HepG2 (cell line): Measurements from ENCODE around the gene SKI. TPM values are rescaled to one million over a fixed set of nuclear protein-coding genes. Genes with fewer than 3 reads are reported as not detected.

Experiments
- CENPT ChIP-seq: sonication (generic); formaldehyde crosslinking; IDR thresholded peaks from 2 replicates; pipeline ENCODE4 v1.8.0; 2022; ENCODE audit warnings: low read depth, mild to moderate bottlenecking, moderate library complexity, missing genetic modification reagents
- NCOA5 ChIP-seq: sonication (generic); formaldehyde crosslinking; IDR thresholded peaks from 2 replicates; pipeline ENCODE4 v1.4.0; 2020; ENCODE audit warnings: missing genetic modification reagents
- POGZ ChIP-seq: sonication (generic); formaldehyde crosslinking; IDR thresholded peaks from 2 replicates; pipeline ENCODE4 v1.4.0; 2020; ENCODE audit warnings: mild to moderate bottlenecking, missing genetic modification reagents
- RBFOX2 ChIP-seq: fragments of 200-400 bp; formaldehyde crosslinking; IDR thresholded peaks from 2 replicates; pipeline ENCODE4 v1.6.1; 2017; ENCODE audit warnings: low read depth, mild to moderate bottlenecking, low read length
- SMAD3 ChIP-seq: sonication (generic); formaldehyde crosslinking; IDR thresholded peaks from 2 replicates; pipeline ENCODE4 v1.4.0; 2020; ENCODE audit warnings: missing genetic modification reagents
- ZNF343 ChIP-seq: sonication (generic); formaldehyde crosslinking; IDR thresholded peaks from 2 replicates; pipeline ENCODE4 v1.4.0; 2020; ENCODE audit warnings: mild to moderate bottlenecking, missing genetic modification reagents
- ZNF577 ChIP-seq: sonication (generic); formaldehyde crosslinking; IDR thresholded peaks from 2 replicates; pipeline ENCODE4 v1.4.0; 2020; ENCODE audit warnings: mild to moderate bottlenecking, low read depth, missing genetic modification reagents, borderline replicate concordance
- ZNF629 ChIP-seq: sonication (generic); formaldehyde crosslinking; conservative IDR thresholded peaks from 2 replicates; pipeline ENCODE4 v1.5.0; 2020; ENCODE audit warnings: missing genetic modification reagents
- ZNF7 ChIP-seq: IDR thresholded peaks from 2 replicates; pipeline ENCODE4 v1.6.1; 2016; ENCODE audit warnings: missing biosample characterization, missing genetic modification reagents
- ZNF788 ChIP-seq: sonication (generic); formaldehyde crosslinking; IDR thresholded peaks from 2 replicates; pipeline ENCODE4 v1.5.0; 2020; ENCODE audit warnings: mild to moderate bottlenecking, missing genetic modification reagents, borderline replicate concordance
- polyA plus RNA-seq, 8 experiments: library from polyadenylated mRNA; depleted of rRNA in 3 of 8; stranded (reverse) in 7 of 8; unstranded in 1 of 8; fragments of >200 nt; fragmentation: Illumina TruSeq in 4 of 8; extraction: Trizol in 4 of 8; gene quantifications; 2 replicates each; pipeline versions ENCODE4 v1.2.1 to v1.2.3, GENCODE V29; 2011 to 2016; ENCODE audit warnings: low read depth in 4 of 8, missing spikeins in 1 of 8, mixed read lengths in 1 of 8; ENCODE audit not compliant: insufficient read depth in 1 of 8
- total RNA-seq, 5 experiments: library from RNA; depleted of rRNA; stranded (reverse); fragments of >200 nt; fragmentation: Illumina TruSeq; extraction: Trizol; gene quantifications; 2 replicates each; pipeline ENCODE4 v1.2.3, GENCODE V29; 2016; ENCODE audit warnings: low read depth in 1 of 5
- TF ChIP-seq, protein P1 (sequence below): sonication (generic); formaldehyde crosslinking; IDR thresholded peaks from 2 replicates; pipeline ENCODE4; 2020; ENCODE audit warnings: missing genetic modification reagents, mild to moderate bottlenecking, borderline replicate concordance
- TF ChIP-seq, protein P2 (sequence below): fragments of 450-650 bp; IDR thresholded peaks from 2 replicates; pipeline ENCODE4 v1.6.1; 2017
- TF ChIP-seq, protein P3 (sequence below): IDR thresholded peaks from 2 replicates; pipeline ENCODE4 v1.6.1; 2012; ENCODE audit warnings: inconsistent platforms
- TF ChIP-seq, protein P4 (sequence below): sonication (generic); formaldehyde crosslinking; IDR thresholded peaks from 2 replicates; pipeline ENCODE4 v1.9.0; 2021; ENCODE audit warnings: missing genetic modification reagents, borderline replicate concordance
- TF ChIP-seq, protein P5 (sequence below): sonication (generic); formaldehyde crosslinking; IDR thresholded peaks from 2 replicates; pipeline ENCODE4 v1.4.0; 2020; ENCODE audit warnings: missing genetic modification reagents
- TF ChIP-seq, protein P6 (sequence below): sonication (generic); formaldehyde crosslinking; IDR thresholded peaks from 2 replicates; pipeline ENCODE4 v1.4.0; 2020; ENCODE audit warnings: missing genetic modification reagents
- TF ChIP-seq, protein P7 (sequence below): sonication (generic); formaldehyde crosslinking; IDR thresholded peaks from 2 replicates; pipeline ENCODE4 v1.5.1; 2020; ENCODE audit warnings: mild to moderate bottlenecking, missing genetic modification reagents

SKI gene
- total and polyA plus RNA-seq, 2 of the 13 experiments (the other 11 are each of a cell fraction or from before 2014, with no cell fraction given) = 4.7 to 6.9 TPM

DNA sequence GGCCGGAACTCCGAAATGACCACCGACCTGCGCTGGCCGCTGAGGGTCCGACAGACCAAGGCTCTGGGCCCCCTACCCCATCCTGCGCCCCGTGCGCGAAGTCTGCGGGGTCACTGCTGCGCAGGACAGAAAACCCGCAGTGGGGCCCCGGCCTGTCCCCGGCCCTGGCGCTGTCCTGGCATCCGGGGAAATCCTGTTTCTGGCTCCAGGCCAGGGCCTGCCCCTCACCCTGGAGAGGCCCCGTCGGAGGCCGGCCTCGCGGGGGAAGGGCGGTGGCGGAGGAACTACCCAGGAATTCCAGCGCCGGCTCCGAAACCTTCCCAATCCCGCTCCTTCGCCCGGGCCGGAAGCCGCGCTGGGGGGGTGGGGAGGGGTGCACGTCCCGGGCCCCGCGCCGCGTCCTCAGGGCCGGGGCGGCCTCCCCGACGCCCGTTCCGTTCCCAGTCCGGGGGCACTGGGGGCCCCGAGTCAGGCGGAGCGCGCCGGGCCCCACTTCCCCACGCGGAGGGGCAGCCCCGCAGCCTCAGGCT lies 86.2 kb downstream of the SKI start (continued):
- TF ChIP-seq, protein P1, sequence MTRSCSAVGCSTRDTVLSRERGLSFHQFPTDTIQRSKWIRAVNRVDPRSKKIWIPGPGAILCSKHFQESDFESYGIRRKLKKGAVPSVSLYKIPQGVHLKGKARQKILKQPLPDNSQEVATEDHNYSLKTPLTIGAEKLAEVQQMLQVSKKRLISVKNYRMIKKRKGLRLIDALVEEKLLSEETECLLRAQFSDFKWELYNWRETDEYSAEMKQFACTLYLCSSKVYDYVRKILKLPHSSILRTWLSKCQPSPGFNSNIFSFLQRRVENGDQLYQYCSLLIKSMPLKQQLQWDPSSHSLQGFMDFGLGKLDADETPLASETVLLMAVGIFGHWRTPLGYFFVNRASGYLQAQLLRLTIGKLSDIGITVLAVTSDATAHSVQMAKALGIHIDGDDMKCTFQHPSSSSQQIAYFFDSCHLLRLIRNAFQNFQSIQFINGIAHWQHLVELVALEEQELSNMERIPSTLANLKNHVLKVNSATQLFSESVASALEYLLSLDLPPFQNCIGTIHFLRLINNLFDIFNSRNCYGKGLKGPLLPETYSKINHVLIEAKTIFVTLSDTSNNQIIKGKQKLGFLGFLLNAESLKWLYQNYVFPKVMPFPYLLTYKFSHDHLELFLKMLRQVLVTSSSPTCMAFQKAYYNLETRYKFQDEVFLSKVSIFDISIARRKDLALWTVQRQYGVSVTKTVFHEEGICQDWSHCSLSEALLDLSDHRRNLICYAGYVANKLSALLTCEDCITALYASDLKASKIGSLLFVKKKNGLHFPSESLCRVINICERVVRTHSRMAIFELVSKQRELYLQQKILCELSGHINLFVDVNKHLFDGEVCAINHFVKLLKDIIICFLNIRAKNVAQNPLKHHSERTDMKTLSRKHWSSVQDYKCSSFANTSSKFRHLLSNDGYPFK (CRISPR knock-in tag) = no peak
- TF ChIP-seq ZNF629 (CRISPR knock-in tag) (no peak), POGZ (CRISPR knock-in tag) (no peak; the same call in 1 of the 2 replicates), NCOA5 (CRISPR knock-in tag) (no peak), ZNF343 (CRISPR knock-in tag) (no peak), CENPT (CRISPR knock-in tag) (no peak), SMAD3 (CRISPR knock-in tag) (0 out of 2 replicates have a peak, but pooled peaks have one; percentile 35), RBFOX2 (peak; percentile 50; the same call in 1 of the 2 replicates), ZNF577 (CRISPR knock-in tag) (no peak), ZNF7 (no peak), ZNF788 (CRISPR knock-in tag) (no peak)
- TF ChIP-seq, protein P2, sequence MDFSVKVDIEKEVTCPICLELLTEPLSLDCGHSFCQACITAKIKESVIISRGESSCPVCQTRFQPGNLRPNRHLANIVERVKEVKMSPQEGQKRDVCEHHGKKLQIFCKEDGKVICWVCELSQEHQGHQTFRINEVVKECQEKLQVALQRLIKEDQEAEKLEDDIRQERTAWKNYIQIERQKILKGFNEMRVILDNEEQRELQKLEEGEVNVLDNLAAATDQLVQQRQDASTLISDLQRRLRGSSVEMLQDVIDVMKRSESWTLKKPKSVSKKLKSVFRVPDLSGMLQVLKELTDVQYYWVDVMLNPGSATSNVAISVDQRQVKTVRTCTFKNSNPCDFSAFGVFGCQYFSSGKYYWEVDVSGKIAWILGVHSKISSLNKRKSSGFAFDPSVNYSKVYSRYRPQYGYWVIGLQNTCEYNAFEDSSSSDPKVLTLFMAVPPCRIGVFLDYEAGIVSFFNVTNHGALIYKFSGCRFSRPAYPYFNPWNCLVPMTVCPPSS = no peak
- TF ChIP-seq, protein P3, sequence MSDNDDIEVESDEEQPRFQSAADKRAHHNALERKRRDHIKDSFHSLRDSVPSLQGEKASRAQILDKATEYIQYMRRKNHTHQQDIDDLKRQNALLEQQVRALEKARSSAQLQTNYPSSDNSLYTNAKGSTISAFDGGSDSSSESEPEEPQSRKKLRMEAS = no peak
- TF ChIP-seq, protein P4, sequence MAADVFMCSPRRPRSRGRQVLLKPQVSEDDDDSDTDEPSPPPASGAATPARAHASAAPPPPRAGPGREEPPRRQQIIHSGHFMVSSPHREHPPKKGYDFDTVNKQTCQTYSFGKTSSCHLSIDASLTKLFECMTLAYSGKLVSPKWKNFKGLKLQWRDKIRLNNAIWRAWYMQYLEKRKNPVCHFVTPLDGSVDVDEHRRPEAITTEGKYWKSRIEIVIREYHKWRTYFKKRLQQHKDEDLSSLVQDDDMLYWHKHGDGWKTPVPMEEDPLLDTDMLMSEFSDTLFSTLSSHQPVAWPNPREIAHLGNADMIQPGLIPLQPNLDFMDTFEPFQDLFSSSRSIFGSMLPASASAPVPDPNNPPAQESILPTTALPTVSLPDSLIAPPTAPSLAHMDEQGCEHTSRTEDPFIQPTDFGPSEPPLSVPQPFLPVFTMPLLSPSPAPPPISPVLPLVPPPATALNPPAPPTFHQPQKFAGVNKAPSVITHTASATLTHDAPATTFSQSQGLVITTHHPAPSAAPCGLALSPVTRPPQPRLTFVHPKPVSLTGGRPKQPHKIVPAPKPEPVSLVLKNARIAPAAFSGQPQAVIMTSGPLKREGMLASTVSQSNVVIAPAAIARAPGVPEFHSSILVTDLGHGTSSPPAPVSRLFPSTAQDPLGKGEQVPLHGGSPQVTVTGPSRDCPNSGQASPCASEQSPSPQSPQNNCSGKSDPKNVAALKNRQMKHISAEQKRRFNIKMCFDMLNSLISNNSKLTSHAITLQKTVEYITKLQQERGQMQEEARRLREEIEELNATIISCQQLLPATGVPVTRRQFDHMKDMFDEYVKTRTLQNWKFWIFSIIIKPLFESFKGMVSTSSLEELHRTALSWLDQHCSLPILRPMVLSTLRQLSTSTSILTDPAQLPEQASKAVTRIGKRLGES (CRISPR knock-in tag) = no peak
- TF ChIP-seq, protein P5, sequence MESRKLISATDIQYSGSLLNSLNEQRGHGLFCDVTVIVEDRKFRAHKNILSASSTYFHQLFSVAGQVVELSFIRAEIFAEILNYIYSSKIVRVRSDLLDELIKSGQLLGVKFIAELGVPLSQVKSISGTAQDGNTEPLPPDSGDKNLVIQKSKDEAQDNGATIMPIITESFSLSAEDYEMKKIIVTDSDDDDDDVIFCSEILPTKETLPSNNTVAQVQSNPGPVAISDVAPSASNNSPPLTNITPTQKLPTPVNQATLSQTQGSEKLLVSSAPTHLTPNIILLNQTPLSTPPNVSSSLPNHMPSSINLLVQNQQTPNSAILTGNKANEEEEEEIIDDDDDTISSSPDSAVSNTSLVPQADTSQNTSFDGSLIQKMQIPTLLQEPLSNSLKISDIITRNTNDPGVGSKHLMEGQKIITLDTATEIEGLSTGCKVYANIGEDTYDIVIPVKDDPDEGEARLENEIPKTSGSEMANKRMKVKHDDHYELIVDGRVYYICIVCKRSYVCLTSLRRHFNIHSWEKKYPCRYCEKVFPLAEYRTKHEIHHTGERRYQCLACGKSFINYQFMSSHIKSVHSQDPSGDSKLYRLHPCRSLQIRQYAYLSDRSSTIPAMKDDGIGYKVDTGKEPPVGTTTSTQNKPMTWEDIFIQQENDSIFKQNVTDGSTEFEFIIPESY (CRISPR knock-in tag) = no peak
- TF ChIP-seq, protein P6, sequence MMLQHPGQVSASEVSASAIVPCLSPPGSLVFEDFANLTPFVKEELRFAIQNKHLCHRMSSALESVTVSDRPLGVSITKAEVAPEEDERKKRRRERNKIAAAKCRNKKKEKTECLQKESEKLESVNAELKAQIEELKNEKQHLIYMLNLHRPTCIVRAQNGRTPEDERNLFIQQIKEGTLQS (CRISPR knock-in tag) = no peak
- TF ChIP-seq, protein P7, sequence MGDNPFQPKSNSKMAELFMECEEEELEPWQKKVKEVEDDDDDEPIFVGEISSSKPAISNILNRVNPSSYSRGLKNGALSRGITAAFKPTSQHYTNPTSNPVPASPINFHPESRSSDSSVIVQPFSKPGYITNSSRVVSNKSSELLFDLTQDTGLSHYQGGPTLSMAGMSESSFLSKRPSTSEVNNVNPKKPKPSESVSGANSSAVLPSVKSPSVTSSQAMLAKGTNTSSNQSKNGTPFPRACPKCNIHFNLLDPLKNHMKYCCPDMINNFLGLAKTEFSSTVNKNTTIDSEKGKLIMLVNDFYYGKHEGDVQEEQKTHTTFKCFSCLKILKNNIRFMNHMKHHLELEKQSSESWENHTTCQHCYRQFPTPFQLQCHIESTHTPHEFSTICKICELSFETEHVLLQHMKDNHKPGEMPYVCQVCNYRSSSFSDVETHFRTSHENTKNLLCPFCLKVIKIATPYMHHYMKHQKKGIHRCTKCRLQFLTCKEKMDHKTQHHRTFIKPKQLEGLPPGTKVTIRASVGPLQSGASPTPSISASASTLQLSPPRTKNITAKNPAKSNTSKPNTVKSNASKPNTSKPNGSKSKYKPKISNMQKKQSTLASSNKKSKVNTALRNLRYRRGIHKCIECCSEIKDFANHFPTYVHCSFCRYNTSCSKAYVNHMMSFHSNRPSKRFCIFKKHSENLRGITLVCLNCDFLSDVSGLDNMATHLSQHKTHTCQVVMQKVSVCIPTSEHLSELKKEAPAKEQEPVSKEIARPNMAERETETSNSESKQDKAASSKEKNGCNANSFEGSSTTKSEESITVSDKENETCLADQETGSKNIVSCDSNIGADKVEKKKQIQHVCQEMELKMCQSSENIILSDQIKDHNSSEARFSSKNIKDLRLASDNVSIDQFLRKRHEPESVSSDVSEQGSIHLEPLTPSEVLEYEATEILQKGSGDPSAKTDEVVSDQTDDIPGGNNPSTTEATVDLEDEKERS (CRISPR knock-in tag) = no peak
